Measurements from ENCODE around the gene MLST8. TPM values are rescaled to one million over a fixed set of nuclear protein-coding genes. Genes with fewer than 3 reads are reported as not detected.
A peak's percentile ranks its signal among the peaks of the same experiment; 100 is the strongest.

The MLST8 gene
- total and polyA plus RNA-seq, 4 donors: 11.1 to 26.7 (median 20.2) TPM

- no peak for TF ChIP-seq CTCF (IDR thresholded peaks at IDR 0.05; ENCODE audit: low read depth, low read length, missing input control)
Measured at GRCh38 chr16:2157480-2158261, 47.6 kb upstream of the MLST8 start (continued).

DNA sequence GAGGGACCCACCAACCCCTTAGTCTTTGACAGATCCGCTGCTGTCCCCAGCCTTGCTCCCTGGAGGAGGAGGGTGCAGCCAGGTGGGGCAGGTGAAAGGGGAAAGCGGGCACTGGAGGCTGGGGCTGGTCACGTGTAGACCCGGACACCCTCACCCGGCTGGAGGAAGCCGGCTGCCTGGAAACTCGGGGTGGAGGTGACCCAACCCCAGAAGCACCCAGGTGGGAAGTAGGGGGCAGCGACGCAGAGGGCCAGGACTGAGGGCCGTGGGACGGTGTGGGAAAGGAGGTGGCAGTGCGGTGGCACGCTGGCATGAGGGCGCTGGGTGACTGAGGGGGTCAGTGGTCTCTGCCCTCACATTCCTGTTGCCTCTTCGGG is 47.0 kb upstream of the MLST8 start:
- H3K4me1 ChIP-seq (ENCODE audit: control insufficient read depth in 4 of 4, insufficient read depth in 4 of 4, low read length in 3 of 4): peaks cover 35 to 84% (median 62%) of the 10 kb centered on the region in 4 donors

GRCh38 chr16:2159175-2159838 is 45.9 kb upstream of the MLST8 start:
- peak overlapping the region; percentile 0 to 82 for H3K27ac ChIP-seq (ENCODE audit: low read depth in 1 of 2, low read length in 2 of 2)

More for the DNA sequence above, 47.0 kb upstream of the MLST8 start:
- no peaks in the 10 kb centered on the region for H3K27me3 ChIP-seq (ENCODE audit: control insufficient read depth in 4 of 4, insufficient read depth in 4 of 4, low read length in 3 of 4)
- H3K4me3 ChIP-seq (ENCODE audit: low read depth in 1 of 3, low read length in 3 of 3): peak overlapping the region; percentile 13 to 78 (median 41)
- WGBS: 29% methylated on average over 15 of the region's 15 CpGs
- no peak for TF ChIP-seq FOXA2 (IDR thresholded peaks at IDR 0.05)
- TF ChIP-seq, protein P1, sequence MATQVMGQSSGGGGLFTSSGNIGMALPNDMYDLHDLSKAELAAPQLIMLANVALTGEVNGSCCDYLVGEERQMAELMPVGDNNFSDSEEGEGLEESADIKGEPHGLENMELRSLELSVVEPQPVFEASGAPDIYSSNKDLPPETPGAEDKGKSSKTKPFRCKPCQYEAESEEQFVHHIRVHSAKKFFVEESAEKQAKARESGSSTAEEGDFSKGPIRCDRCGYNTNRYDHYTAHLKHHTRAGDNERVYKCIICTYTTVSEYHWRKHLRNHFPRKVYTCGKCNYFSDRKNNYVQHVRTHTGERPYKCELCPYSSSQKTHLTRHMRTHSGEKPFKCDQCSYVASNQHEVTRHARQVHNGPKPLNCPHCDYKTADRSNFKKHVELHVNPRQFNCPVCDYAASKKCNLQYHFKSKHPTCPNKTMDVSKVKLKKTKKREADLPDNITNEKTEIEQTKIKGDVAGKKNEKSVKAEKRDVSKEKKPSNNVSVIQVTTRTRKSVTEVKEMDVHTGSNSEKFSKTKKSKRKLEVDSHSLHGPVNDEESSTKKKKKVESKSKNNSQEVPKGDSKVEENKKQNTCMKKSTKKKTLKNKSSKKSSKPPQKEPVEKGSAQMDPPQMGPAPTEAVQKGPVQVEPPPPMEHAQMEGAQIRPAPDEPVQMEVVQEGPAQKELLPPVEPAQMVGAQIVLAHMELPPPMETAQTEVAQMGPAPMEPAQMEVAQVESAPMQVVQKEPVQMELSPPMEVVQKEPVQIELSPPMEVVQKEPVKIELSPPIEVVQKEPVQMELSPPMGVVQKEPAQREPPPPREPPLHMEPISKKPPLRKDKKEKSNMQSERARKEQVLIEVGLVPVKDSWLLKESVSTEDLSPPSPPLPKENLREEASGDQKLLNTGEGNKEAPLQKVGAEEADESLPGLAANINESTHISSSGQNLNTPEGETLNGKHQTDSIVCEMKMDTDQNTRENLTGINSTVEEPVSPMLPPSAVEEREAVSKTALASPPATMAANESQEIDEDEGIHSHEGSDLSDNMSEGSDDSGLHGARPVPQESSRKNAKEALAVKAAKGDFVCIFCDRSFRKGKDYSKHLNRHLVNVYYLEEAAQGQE (IDR thresholded peaks at IDR 0.05): no peak
- TF ChIP-seq SP1 (IDR thresholded peaks at IDR 0.05): peak; percentile 3
- TF ChIP-seq, protein P2, sequence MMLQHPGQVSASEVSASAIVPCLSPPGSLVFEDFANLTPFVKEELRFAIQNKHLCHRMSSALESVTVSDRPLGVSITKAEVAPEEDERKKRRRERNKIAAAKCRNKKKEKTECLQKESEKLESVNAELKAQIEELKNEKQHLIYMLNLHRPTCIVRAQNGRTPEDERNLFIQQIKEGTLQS (IDR thresholded peaks at IDR 0.05): no peak
- no peak for TF ChIP-seq RAD21 (IDR thresholded peaks at IDR 0.05)
- TF ChIP-seq YY1 (IDR thresholded peaks at IDR 0.05): peak; percentile 17
- no peak for TF ChIP-seq MAX (IDR thresholded peaks at IDR 0.05)
- no peak for TF ChIP-seq GABPA (IDR thresholded peaks at IDR 0.05 in 1 of 2, conservative IDR thresholded peaks at IDR 0.05 in 1 of 2)
- TF ChIP-seq RXRA (IDR thresholded peaks at IDR 0.05): no peak
- TF ChIP-seq EGR1 (IDR thresholded peaks at IDR 0.05; ENCODE audit: low read depth in 2 of 2): peak in 1 of 2 donors; percentile 1
- no peak for TF ChIP-seq HNF4A (conservative IDR thresholded peaks at IDR 0.05)
- no peak for TF ChIP-seq HNF4G (IDR thresholded peaks at IDR 0.05)
- no peak for DNase-seq (ENCODE audit: low spot score)
- H3K9ac ChIP-seq (ENCODE audit: low read depth in 1 of 2, low read length in 2 of 2): no peak overlapping the region
- peak overlapping the region; percentile 59 to 82 for H3K27ac ChIP-seq (ENCODE audit: low read depth in 1 of 2, low read length in 2 of 2)
- H3K36me3 ChIP-seq (ENCODE audit: control insufficient read depth in 4 of 4, insufficient read depth in 3 of 4, low read depth in 1 of 4, low read length in 3 of 4): no peaks in the 10 kb centered on the region
- no peaks in the 10 kb centered on the region for H3K9me3 ChIP-seq (ENCODE audit: control insufficient read depth in 4 of 4, low read length in 3 of 4)

More at GRCh38 chr16:2159175-2159838, 45.9 kb upstream of the MLST8 start:
- Histone ChIP-seq H3K36me3 (ENCODE audit: control insufficient read depth in 4 of 4, insufficient read depth in 3 of 4, low read depth in 1 of 4, low read length in 3 of 4) (no peaks in the 10 kb centered on the region), H3K27me3 (ENCODE audit: control insufficient read depth in 4 of 4, insufficient read depth in 4 of 4, low read length in 3 of 4) (no peaks in the 10 kb centered on the region), H3K9ac (ENCODE audit: low read depth in 1 of 2, low read length in 2 of 2) (no peak overlapping the region), H3K9me3 (ENCODE audit: control insufficient read depth in 4 of 4, low read length in 3 of 4) (no peaks in the 10 kb centered on the region), H3K4me1 (ENCODE audit: control insufficient read depth in 4 of 4, insufficient read depth in 4 of 4, low read length in 3 of 4) (peaks cover 35 to 74% (median 55%) of the 10 kb centered on the region in 4 donors), H3K4me3 (ENCODE audit: low read depth in 1 of 3, low read length in 3 of 3) (peak overlapping the region in 1 of 3 donors; percentile 23)
- 34% methylated on average over 24 of the region's 24 CpGs for WGBS
- no peak for DNase-seq (ENCODE audit: low spot score)
- peak; percentile 12 for TF ChIP-seq SP1 (IDR thresholded peaks at IDR 0.05)
- TF ChIP-seq GABPA (IDR thresholded peaks at IDR 0.05 in 1 of 2, conservative IDR thresholded peaks at IDR 0.05 in 1 of 2): peak in 1 of 2 donors; percentile 39
- no peak for TF ChIP-seq HNF4A (conservative IDR thresholded peaks at IDR 0.05)

All from liver (tissue), 9 donors.